ENCODE results near the gene RIMS3. TPM values are rescaled to one million over a fixed set of nuclear protein-coding genes. Genes with fewer than 3 reads are reported as not detected.

The RIMS3 gene
- polyA plus RNA-seq, 3 donors: 0.21 to 0.79 (median 0.36) TPM

GRCh38 chr1:40661678-40662077 lies 3.8 kb downstream of the RIMS3 start:
- no peak overlapping the region for H3K27ac ChIP-seq (ENCODE audit: low read depth, low read length)
- WGBS, 3 donors: 63 to 85% (median 80%) methylated on average over 5 of the region's 5 CpGs

DNA sequence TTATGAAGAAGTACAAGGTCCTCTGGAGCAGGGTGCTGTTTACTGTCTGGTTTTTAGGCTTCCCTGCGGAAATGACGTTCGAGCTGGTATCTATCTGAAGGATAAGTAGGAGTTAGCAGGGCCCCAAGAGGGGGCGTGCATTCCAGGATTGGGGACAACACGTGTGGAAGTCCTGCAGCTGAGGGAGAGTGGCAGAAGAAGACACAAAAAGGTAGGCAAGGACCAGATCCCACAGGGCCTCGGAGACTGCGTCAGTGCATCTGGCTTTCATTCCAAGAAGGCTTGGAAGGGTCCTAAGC lies 5.9 kb downstream of the RIMS3 start:
- H3K27ac ChIP-seq (ENCODE audit: low read depth, low read length): no peak overlapping the region
- WGBS, 3 donors: 68 to 77% (median 74%) methylated on average over 7 of the region's 7 CpGs

DNA sequence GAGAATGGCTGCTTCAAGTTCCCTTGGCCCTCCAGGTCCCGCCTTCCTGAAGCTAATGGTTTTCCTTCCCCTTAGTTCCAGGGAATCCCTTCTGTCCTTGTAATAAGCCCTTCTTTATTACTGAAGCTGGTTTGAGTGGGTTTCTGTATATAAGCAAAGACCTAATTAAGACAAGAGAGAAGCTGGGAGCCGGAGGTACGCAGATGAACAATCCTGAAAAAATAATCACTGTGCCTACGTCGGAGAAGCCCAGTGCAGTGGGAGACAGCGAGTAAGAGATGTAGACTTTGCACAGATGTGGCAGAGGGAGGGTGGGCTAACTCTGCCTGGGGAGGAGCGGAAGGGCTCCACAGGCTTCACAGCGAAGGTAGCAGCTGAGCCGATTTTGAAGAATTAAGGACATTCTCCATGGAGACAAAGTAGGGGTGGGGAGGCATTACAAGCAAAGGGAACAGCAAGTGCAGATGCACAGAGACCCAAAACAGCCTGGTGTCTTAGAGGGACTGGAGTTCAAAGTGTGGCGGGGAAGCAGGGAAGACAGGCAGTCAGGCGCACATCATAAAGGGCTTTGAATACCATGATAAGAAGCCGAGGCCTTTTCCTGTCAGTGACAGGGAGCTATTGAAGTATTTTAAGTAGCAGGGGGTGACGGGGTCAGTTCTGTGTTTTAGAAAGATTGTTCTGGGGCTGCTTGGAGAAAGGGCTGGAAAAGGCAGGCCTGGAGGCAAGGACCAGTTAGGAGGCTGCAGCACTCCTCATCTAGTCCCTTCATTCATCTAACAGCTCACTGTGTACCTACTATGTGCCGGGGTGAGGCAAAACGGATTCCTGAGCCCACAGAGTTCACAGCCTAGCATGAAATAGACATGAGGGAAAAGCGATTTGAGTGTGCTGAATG lies 6.5 kb downstream of the RIMS3 start:
- no peak overlapping the region for H3K27ac ChIP-seq (ENCODE audit: low read depth, low read length)
- 75 to 79% (median 77%) methylated on average over 16 of the region's 16 CpGs for WGBS, 3 donors

DNA sequence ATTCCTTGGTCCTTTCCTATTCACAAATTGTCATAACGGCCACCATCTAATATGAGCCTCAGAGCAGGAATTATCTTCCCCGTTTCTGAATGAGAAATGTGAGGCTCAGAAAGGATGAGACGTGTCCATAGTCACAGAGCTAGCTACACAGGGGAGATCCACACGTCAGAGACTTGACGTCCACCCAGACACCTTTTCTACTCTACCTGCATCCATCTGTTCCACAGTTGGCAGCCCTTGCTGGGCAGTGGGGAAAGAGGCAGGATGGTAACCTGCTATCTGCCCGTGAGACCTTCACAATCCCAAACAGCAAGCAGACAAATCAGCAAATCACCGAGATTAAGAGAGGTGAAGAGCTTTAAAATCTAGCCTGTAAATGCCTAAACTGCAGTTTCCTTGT lies 8.4 kb downstream of the RIMS3 start:
- no peak overlapping the region for H3K27ac ChIP-seq (ENCODE audit: low read depth, low read length)
- WGBS, 3 donors: 85 to 90% (median 88%) methylated on average over 7 of the region's 7 CpGs

DNA sequence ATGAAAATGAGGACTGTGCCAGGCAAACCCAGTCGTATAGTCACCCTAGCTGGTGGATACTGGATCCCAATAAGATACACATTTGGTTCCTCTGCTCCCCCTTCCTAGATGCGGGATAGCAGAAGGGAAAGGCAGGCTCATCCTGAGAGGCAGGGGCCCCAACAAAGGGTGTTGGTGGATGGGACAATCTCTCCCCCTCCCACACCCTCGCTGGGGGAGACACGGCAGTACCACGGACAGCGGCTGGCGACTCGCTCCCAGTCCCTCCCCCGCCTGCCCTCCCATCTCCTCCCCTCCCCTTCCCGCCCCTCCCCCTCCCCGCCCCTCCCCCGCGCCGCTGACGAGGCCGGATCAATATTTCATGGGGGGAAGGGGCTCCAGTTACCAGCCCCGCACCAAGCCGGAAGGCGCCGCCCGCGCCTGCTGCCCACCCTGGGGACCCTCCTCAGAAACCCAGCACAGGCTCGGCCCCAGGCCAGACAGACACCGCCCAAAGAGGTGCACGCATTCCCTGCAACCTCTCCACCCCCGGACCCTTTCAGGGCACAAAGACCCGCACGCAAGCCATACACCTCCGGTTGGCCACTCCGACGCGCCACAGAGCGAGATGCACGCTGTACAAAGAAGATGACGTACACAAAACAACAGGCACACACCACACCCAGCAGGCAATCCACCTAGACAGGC lies 11.5 kb downstream of the RIMS3 start:
- 24 to 27% (median 26%) methylated on average over 23 to 29 of the region's 35 CpGs for WGBS, 3 donors
- H3K27ac ChIP-seq (ENCODE audit: low read depth, low read length): no peak overlapping the region

GRCh38 chr1:40652979-40653378 lies 12.5 kb downstream of the RIMS3 start:
- 90 to 92% (median 92%) methylated on average over 4 of the region's 4 CpGs for WGBS, 3 donors
- H3K27ac ChIP-seq (ENCODE audit: low read depth, low read length): no peak overlapping the region

DNA sequence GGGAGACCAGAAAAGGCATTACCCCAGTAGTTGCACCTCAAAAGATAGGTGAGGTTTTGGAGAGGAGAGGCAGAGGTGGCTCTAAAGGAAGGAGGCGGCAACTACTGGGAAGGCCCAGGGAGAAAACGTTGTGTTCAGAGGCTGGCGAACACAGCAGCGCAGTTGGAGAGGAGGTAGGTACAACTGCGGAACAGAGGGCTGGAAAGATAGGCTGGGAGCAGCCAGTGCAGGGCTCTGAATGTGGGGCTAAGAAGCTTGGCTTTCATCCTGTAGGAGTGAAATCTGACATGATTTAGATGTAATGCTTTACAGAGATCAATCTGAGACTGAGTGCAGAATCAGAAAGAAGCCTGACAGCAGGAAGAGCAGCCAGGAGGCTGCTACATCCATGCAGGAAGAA lies 13.0 kb downstream of the RIMS3 start:
- 71 to 85% (median 80%) methylated on average over 5 of the region's 5 CpGs for WGBS, 3 donors
- no peak overlapping the region for H3K27ac ChIP-seq (ENCODE audit: low read depth, low read length)

DNA sequence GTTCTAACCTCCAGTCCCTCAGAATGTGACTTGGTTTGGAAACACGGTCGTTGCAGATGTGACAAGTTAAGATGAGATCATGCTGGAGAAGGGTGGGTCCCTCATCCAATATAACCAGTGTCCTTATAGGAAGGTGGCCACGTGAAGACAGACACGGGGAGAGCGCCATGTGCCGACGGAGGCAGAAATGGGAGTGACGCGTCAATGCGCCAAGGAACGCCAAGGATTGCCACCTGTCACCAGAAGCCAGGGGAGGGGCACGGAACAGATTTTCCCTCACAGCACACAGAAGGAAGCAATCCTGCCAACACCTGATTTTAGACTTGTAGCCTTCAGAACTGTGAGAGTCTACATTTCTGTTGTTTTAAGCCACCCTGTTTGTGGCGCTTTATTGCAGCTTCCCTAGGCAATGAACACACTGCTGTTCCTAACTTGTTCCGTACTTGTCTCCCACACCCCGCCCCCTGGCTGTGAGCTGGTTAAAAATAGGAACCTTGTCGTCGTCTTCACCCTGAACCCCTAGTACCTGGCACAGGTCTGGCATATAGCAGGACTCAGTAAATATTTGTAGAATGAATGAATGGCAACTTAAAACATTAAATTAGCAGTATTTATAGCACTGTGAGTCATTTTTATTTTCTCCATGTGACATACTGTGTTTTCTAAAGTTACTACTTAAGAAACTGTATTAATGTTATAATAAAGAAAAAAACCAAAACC lies 14.2 kb downstream of the RIMS3 start:
- H3K27ac ChIP-seq (ENCODE audit: low read depth, low read length): no peak overlapping the region
- WGBS, 3 donors: 55 to 75% (median 73%) methylated on average over 17 of the region's 17 CpGs

GRCh38 chr1:40650075-40650474 lies 15.4 kb downstream of the RIMS3 start:
- 52 to 63% (median 53%) methylated on average over 4 of the region's 4 CpGs for WGBS, 3 donors
- no peak overlapping the region for H3K27ac ChIP-seq (ENCODE audit: low read depth, low read length)

DNA sequence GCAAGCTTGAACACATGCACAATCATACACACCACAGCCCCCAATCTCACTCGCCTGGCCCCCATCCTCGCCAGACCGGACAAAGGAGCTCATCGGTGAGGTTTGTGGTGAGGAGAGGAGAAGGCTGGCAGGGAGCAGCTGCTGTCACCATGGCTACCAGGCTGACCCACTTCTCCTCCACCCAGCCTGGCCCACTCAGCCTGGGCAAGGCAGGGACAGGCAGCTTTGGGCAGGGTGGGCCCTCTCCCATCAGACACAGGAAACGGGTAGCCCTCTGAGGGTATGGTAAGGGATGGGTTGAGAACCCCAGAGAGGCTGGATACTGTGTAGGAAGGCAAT lies 15.9 kb downstream of the RIMS3 start:
- 75 to 90% (median 87%) methylated on average over 5 of the region's 5 CpGs for WGBS, 3 donors
- H3K27ac ChIP-seq (ENCODE audit: low read depth, low read length): no peak overlapping the region

DNA sequence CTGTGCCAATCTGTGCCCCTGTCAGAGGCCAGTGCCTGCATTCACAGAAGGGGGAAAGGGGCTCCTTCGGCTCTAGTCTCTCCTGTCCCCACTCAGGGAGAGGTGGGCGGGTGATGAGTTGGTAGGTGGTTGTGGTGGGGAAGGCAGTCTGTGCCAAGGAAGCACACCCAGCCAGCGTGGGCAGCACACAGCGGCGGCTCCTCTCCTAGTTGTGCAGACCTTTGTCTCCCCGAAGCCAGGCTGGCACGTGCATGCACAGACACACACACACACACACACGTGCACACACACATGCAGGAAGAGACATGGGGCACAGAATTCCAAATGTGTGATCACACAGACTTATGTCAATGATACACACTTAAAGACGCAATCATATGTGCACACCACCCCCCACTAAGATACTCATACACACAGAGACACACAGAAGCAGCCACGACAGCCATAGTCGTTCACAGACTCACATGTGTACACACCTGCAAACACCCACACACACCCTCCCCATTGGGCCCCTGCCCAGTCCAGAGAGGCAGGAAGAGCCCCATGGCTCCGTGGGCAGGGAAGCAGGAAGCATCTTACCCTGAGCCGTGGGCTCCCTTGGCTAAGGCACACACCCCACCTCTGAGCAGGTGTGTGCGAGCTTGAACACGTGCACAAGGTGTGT lies 16.4 kb downstream of the RIMS3 start:
- no peak overlapping the region for H3K27ac ChIP-seq (ENCODE audit: low read depth, low read length)
- WGBS, 3 donors: 74 to 77% (median 76%) methylated on average over 14 to 15 of the region's 15 CpGs

GRCh38 chr1:40648200-40648599 lies 17.3 kb downstream of the RIMS3 start:
- 77 to 85% (median 80%) methylated on average over 3 of the region's 3 CpGs for WGBS, 3 donors
- no peak overlapping the region for H3K27ac ChIP-seq (ENCODE audit: low read depth, low read length)

GRCh38 chr1:40646315-40646714 lies 19.2 kb downstream of the RIMS3 start:
- H3K27ac ChIP-seq (ENCODE audit: low read depth, low read length): no peak overlapping the region
- 66 to 84% (median 70%) methylated on average over 5 of the region's 5 CpGs for WGBS, 3 donors

DNA sequence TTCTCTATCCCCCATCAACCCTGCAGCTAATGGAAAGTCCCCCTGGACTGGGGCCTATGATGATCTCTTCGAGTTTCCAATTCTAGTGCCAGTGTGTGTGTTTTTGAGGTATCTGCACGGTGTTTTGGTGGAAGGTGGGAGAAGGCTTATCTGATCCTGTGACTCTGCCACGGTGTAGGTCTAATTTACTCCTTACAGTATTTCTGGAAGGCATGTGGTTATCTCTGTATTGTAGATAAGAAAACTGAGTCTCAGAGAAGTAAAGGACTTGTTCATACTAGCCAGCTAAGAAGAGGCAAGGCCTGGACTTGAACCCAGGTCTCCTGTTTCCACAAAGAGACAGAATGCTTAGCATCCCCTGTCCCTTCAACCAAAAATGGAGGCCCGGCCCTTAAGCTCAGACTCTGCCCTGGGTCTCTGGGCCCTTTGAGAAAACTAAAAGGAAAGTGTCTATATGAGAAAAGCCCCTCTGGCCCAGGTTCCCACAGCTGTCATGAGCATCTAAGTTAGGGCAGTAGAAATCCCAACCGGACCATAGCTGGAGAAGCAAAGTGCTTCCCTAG lies 20.3 kb downstream of the RIMS3 start:
- 87 to 91% (median 89%) methylated on average over 5 of the region's 5 CpGs for WGBS, 3 donors
- no peak overlapping the region for H3K27ac ChIP-seq (ENCODE audit: low read depth, low read length)

DNA sequence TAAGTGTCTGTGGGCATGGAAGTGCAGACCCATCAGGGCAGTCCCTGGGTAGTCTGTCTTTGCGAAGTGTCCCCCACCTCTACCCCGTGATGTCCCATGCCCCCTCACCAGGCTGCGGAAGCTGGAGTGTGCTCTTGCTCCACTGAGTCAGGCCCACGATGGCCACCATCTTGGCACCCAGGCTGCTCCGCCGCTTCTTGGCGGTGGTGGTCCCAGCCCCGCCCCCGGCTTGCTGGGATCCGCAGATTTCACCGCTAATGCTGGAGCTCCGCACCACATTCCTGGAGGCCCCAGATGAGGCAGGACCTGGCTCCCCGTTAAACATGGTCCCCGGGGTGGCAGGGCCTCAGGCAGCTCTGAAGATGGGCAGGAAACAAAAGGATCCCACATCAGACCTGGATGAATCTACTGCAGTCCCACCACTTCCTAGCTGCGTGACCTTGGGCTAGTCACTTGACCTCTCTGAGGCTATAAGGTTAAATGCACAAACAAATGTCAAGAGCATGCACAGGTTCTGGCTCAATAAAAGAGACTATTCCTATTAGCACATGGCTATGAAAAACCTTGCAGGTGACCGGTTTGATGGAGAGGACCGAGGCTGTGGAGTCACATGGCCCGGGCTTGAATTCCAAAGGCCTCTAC lies 23.8 kb downstream of the RIMS3 start:
- 89 to 95% (median 94%) methylated on average over 18 of the region's 18 CpGs for WGBS, 3 donors
- H3K27ac ChIP-seq (ENCODE audit: low read depth, low read length): no peak overlapping the region

GRCh38 chr1:40640314-40641076 lies 25.0 kb downstream of the RIMS3 start:
- 72 to 77% (median 75%) methylated on average over 10 of the region's 10 CpGs for WGBS, 3 donors
- H3K27ac ChIP-seq (ENCODE audit: low read depth, low read length): no peak overlapping the region
